Astrocyte of the cerebellum (primary cell): ENCODE results near the gene PTPRU.

Source experiments
- DNase-seq: peaks from one replicate; pipeline ENCODE4 v3.0.0-alpha.2; 2011; ENCODE audit warnings: low read depth
- H3K4me3 ChIP-seq: 2 replicates; pipeline ENCODE4 v1.5.1; 2011; ENCODE audit warnings: mild to moderate bottlenecking, low read depth, low read length, moderate library complexity
- CTCF ChIP-seq: IDR thresholded peaks from 2 replicates; pipeline ENCODE4 v1.5.1; 2012; ENCODE audit warnings: low read length, low read depth, moderate library complexity, mild to moderate bottlenecking; ENCODE audit errors: missing control alignments
- in situ Hi-C: cut with HindIII; loops from 2 replicates; pipeline ENCODE4 v1.10.0; 2017; ENCODE audit warnings: low sequenced_read_pairs

Gene PTPRU

GRCh38 chr1:29358183-29358582 lies 121.9 kb downstream of the PTPRU start:
- DNase-seq = no peak
- no peak for TF ChIP-seq CTCF
- in situ Hi-C loops = loop anchor here (25.0 kb wide), 1 partner anchor 754 kb away; no protein-coding TSS in a partner anchor
- no peak overlapping the region for H3K4me3 ChIP-seq

- no peak for TF ChIP-seq CTCF
- no peak overlapping the region for H3K4me3 ChIP-seq
- no peak for DNase-seq
- in situ Hi-C loops = loop anchor here (25.0 kb wide), 1 partner anchor 752 kb away; no protein-coding TSS in a partner anchor
These were observed 124.4 kb downstream of the PTPRU start for GRCh38 chr1:29360768-29361167.

- DNase-seq = no peak
- H3K4me3 ChIP-seq = no peak overlapping the region
- no peak for TF ChIP-seq CTCF
- in situ Hi-C loops = loop anchor here (25.0 kb wide), 1 partner anchor 751 kb away; no protein-coding TSS in a partner anchor
These were observed 125.4 kb downstream of the PTPRU start for GRCh38 chr1:29361686-29362085.

GRCh38 chr1:29362116-29362515 lies 125.8 kb downstream of the PTPRU start:
- in situ Hi-C loops = loop anchor here (25.0 kb wide), 1 partner anchor 750 kb away; no protein-coding TSS in a partner anchor
- no peak overlapping the region for H3K4me3 ChIP-seq
- DNase-seq = no peak
- no peak for TF ChIP-seq CTCF

- no peak for DNase-seq
- in situ Hi-C loops = loop anchor here (25.0 kb wide), 1 partner anchor 750 kb away; no protein-coding TSS in a partner anchor
- H3K4me3 ChIP-seq = no peak overlapping the region
- no peak for TF ChIP-seq CTCF
These were observed 126.4 kb downstream of the PTPRU start for GRCh38 chr1:29362764-29363163.

GRCh38 chr1:29363536-29363935 lies 127.2 kb downstream of the PTPRU start:
- in situ Hi-C loops = loop anchor here (25.0 kb wide), 1 partner anchor 749 kb away; no protein-coding TSS in a partner anchor
- H3K4me3 ChIP-seq = no peak overlapping the region
- no peak for DNase-seq
- no peak for TF ChIP-seq CTCF
